SIG-M5 (cell line): ENCODE data around the gene FXYD3.
"Not testable (repeated sequence)": the region's sequence is repeated elsewhere in the genome, so short reads cannot be mapped to it uniquely, and the experiment has no call there.

Experiments used
- DNase-seq: peaks from one replicate; lab custom pipeline; 2025; lab: John Stamatoyannopoulos, UW

FXYD3 gene

GRCh38 chr19:35142606-35143230 lies 27.1 kb downstream of the FXYD3 start:
- DNase-seq: no peak

- no peak for DNase-seq
Observed at GRCh38 chr19:35143231-35143715, 27.6 kb downstream of the FXYD3 start, which contains the start of gene FXYD7. Gene FXYD7 (plus strand): TSS chr19:35143255. CDS start chr19:35143334, 79 bp downstream.

- no peak for DNase-seq
Observed at GRCh38 chr19:35143818-35144217, 28.2 kb downstream of the FXYD3 start.

- DNase-seq: no peak
Observed at GRCh38 chr19:35144259-35144599, 28.6 kb downstream of the FXYD3 start.

GRCh38 chr19:35144600-35145436 lies 29.2 kb downstream of the FXYD3 start:
- no peak for DNase-seq

- DNase-seq: no peak
Observed at GRCh38 chr19:35146746-35147459, 31.3 kb downstream of the FXYD3 start.

GRCh38 chr19:35149463-35149862 lies 33.8 kb downstream of the FXYD3 start:
- DNase-seq: no peak

GRCh38 chr19:35150445-35150844 lies 34.8 kb downstream of the FXYD3 start:
- no peak for DNase-seq

GRCh38 chr19:35151273-35152065 lies 35.8 kb downstream of the FXYD3 start:
- no peak for DNase-seq

- not testable (repeated sequence) for DNase-seq
Observed at GRCh38 chr19:35153129-35153522, 37.5 kb downstream of the FXYD3 start.

GRCh38 chr19:35153701-35154524 lies 38.3 kb downstream of the FXYD3 start:
- no peak for DNase-seq

GRCh38 chr19:35154525-35155406 lies 39.1 kb downstream of the FXYD3 start, which contains the start of gene FXYD5:
Gene FXYD5 (plus strand): TSS chr19:35154735. CDS start chr19:35155551, 816 bp downstream.
- peak; percentile 66 for DNase-seq

GRCh38 chr19:35155441-35155840 lies 39.8 kb downstream of the FXYD3 start:
- DNase-seq: no peak

- DNase-seq: no peak
Observed at GRCh38 chr19:35155981-35156672, 40.5 kb downstream of the FXYD3 start.

- no peak for DNase-seq
Observed at GRCh38 chr19:35156673-35157014, 41.0 kb downstream of the FXYD3 start.

- DNase-seq: no peak
Observed at GRCh38 chr19:35157431-35157830, 41.8 kb downstream of the FXYD3 start.

- no peak for DNase-seq
Observed at GRCh38 chr19:35159606-35160005, 44.0 kb downstream of the FXYD3 start.

GRCh38 chr19:35160629-35161433 lies 45.2 kb downstream of the FXYD3 start:
- no peak for DNase-seq

- DNase-seq: no peak
Observed at GRCh38 chr19:35161434-35161743, 45.8 kb downstream of the FXYD3 start.
